Measurements from ENCODE around the gene DSCAM. TPM values are rescaled to one million over a fixed set of nuclear protein-coding genes. Genes with fewer than 3 reads are reported as not detected.

DSCAM gene
- total RNA-seq, 4 donors from 2014 or later: under 0.01 to 0.44 TPM; not detected in 2

DNA sequence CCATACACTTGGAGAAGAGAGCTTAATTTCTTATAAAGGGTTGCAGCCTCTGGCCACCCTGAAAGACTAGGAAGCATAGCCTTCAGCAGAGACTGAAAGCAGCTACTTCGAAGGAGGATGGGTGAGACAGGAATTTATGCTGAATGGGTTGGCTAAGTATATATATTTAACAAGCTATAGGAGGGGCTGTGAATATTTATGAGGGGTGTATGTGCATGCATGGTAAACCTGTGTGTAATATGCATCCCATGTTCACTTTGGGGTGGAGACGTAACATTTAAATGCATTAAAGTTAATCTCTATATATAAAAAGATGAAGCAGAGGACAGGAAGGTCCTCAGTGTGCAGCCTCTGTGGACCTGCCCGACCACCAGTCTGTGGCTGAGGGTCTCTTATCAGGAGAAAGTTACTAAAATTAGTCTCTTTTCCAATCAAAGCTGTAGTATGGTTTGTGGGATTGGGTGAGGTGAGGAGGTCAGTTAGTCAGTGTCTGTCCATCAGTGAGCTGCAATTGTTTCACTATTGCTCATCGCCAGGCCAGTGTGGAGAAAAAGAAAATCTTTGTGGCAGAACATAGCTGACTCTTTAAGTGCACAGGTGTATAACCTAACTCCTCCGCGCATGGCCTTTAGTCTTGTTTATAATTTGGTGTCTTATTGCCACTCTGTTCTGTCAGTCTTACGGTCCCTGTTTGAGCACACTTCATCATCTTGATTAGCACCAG lies 35.4 kb upstream of the DSCAM start:
- Histone ChIP-seq H3K27me3 (no peaks in the 10 kb centered on the region), H3K4me1 (no peaks in the 10 kb centered on the region), H3K27ac (no peak overlapping the region), H3K4me3 (no peak overlapping the region), H3K36me3 (no peaks in the 10 kb centered on the region), H3K9me3 (no peaks in the 10 kb centered on the region)
- TF ChIP-seq, protein P1, sequence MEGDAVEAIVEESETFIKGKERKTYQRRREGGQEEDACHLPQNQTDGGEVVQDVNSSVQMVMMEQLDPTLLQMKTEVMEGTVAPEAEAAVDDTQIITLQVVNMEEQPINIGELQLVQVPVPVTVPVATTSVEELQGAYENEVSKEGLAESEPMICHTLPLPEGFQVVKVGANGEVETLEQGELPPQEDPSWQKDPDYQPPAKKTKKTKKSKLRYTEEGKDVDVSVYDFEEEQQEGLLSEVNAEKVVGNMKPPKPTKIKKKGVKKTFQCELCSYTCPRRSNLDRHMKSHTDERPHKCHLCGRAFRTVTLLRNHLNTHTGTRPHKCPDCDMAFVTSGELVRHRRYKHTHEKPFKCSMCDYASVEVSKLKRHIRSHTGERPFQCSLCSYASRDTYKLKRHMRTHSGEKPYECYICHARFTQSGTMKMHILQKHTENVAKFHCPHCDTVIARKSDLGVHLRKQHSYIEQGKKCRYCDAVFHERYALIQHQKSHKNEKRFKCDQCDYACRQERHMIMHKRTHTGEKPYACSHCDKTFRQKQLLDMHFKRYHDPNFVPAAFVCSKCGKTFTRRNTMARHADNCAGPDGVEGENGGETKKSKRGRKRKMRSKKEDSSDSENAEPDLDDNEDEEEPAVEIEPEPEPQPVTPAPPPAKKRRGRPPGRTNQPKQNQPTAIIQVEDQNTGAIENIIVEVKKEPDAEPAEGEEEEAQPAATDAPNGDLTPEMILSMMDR (IDR thresholded peaks at IDR 0.05): no peak
- TF ChIP-seq POLR2A (IDR thresholded peaks at IDR 0.05) (no peak), EP300 (IDR thresholded peaks at IDR 0.05) (no peak)
- 87 to 89% methylated on average over 7 of the region's 7 CpGs for WGBS, 2 donors
- DNase-seq (ENCODE audit: low spot score in 2 of 2): no peak

GRCh38 chr21:40881767-40882166 lies 34.8 kb upstream of the DSCAM start:
- no peaks in the 10 kb centered on the region for H3K27me3 ChIP-seq
- TF ChIP-seq POLR2A (IDR thresholded peaks at IDR 0.05): no peak
- TF ChIP-seq, protein P1 (IDR thresholded peaks at IDR 0.05): no peak
- no peak for TF ChIP-seq EP300 (IDR thresholded peaks at IDR 0.05)
- H3K27ac ChIP-seq: no peak overlapping the region
- DNase-seq (ENCODE audit: low spot score in 2 of 2): no peak
- no peaks in the 10 kb centered on the region for H3K9me3 ChIP-seq
- H3K36me3 ChIP-seq: no peaks in the 10 kb centered on the region
- H3K4me1 ChIP-seq: no peaks in the 10 kb centered on the region
- H3K4me3 ChIP-seq: no peak overlapping the region
- 85 to 93% methylated on average over 2 of the region's 2 CpGs for WGBS, 2 donors

DNA sequence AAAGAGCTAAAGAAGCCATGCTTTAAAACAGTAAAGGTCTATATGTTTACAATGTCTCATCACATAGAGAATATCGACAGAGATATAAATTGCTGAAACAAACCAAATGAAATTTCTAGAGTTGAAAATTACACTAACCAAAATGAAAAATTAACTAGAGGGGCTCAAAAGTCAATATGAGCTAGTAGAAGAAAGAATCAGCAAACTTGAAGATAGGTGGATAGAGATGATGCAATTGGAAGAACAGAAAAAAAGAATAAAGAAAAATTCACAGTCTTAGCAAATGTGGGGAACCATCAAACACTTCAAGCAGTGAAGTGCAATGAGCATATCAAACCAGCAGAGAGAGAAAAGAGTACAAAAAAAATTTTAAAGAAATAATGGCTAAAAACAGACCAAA lies 24.1 kb upstream of the DSCAM start:
- TF ChIP-seq EP300 (IDR thresholded peaks at IDR 0.05) (no peak), POLR2A (IDR thresholded peaks at IDR 0.05) (no peak)
- TF ChIP-seq, protein P1 (IDR thresholded peaks at IDR 0.05): no peak
- H3K27ac ChIP-seq: no peak overlapping the region
- DNase-seq (ENCODE audit: low spot score in 2 of 2): no peak
- no peaks in the 10 kb centered on the region for H3K36me3 ChIP-seq
- WGBS, 2 donors: 88 to 89% methylated on average over 1 of the region's 1 CpG
- no peaks in the 10 kb centered on the region for H3K4me1 ChIP-seq
- no peak overlapping the region for H3K4me3 ChIP-seq
- peaks cover 0 to 33% (median 0%) of the 10 kb centered on the region in 4 donors for H3K9me3 ChIP-seq
- H3K27me3 ChIP-seq: no peaks in the 10 kb centered on the region

GRCh38 chr21:40863839-40864238 lies 16.9 kb upstream of the DSCAM start:
- TF ChIP-seq POLR2A (IDR thresholded peaks at IDR 0.05) (no peak), EP300 (IDR thresholded peaks at IDR 0.05) (no peak)
- TF ChIP-seq, protein P1 (IDR thresholded peaks at IDR 0.05): no peak
- DNase-seq (ENCODE audit: low spot score in 2 of 2): no peak
- no peaks in the 10 kb centered on the region for H3K27me3 ChIP-seq
- no peaks in the 10 kb centered on the region for H3K36me3 ChIP-seq
- no peak overlapping the region for H3K27ac ChIP-seq
- H3K4me1 ChIP-seq: no peaks in the 10 kb centered on the region
- 71 to 74% methylated on average over 4 of the region's 4 CpGs for WGBS, 2 donors
- peaks cover 0 to 18% (median 0%) of the 10 kb centered on the region in 4 donors for H3K9me3 ChIP-seq
- H3K4me3 ChIP-seq: no peak overlapping the region

DNA sequence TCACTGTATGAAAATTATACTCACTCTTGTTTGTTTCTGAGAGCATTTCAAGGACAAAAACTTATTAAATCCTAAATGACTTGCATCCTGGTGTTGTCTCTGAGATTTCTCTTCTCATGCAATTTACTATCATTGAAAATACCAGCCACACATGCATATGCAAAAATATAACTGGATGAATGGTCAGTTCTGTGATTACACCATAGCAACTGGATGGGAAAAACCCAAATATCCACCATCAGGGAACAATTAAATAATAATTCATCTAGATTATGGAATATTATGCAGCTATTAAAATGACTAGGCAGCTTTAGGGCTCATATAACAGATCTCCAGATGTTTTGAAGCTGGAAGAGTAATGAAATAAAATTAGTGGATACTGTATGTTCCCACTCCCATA lies 11.6 kb upstream of the DSCAM start:
- DNase-seq (ENCODE audit: low spot score in 2 of 2): no peak
- H3K9me3 ChIP-seq: peaks cover 0 to under 1% (median 0%) of the 10 kb centered on the region in 4 donors
- TF ChIP-seq, protein P1 (IDR thresholded peaks at IDR 0.05): no peak
- TF ChIP-seq POLR2A (IDR thresholded peaks at IDR 0.05): no peak
- no peak for TF ChIP-seq EP300 (IDR thresholded peaks at IDR 0.05)
- H3K27ac ChIP-seq: no peak overlapping the region
- no peak overlapping the region for H3K4me3 ChIP-seq
- H3K4me1 ChIP-seq: no peaks in the 10 kb centered on the region
- H3K27me3 ChIP-seq: no peaks in the 10 kb centered on the region
- H3K36me3 ChIP-seq: no peaks in the 10 kb centered on the region
